GM12864 (cell line): ENCODE results near the gene ITIH5.
"Not testable (repeated sequence)": the region's sequence is repeated elsewhere in the genome, so short reads cannot be mapped to it uniquely, and the experiment has no call there.

Source experiments
- DNase-seq: peaks from one replicate; pipeline ENCODE4 v3.0.0-alpha.2; 2011; ENCODE audit warnings: low read depth
- H3K4me3 ChIP-seq: 2 replicates; pipeline ENCODE4 v1.5.1; 2011; ENCODE audit warnings: mild to moderate bottlenecking, low read depth, low read length, control low read depth
- CTCF ChIP-seq: IDR thresholded peaks from 2 replicates; pipeline ENCODE4 v1.5.1; 2011; ENCODE audit warnings: low read depth, mild to moderate bottlenecking, moderate library complexity, low read length, control low read depth, inconsistent platforms; ENCODE audit errors: missing control alignments

The ITIH5 gene

DNA sequence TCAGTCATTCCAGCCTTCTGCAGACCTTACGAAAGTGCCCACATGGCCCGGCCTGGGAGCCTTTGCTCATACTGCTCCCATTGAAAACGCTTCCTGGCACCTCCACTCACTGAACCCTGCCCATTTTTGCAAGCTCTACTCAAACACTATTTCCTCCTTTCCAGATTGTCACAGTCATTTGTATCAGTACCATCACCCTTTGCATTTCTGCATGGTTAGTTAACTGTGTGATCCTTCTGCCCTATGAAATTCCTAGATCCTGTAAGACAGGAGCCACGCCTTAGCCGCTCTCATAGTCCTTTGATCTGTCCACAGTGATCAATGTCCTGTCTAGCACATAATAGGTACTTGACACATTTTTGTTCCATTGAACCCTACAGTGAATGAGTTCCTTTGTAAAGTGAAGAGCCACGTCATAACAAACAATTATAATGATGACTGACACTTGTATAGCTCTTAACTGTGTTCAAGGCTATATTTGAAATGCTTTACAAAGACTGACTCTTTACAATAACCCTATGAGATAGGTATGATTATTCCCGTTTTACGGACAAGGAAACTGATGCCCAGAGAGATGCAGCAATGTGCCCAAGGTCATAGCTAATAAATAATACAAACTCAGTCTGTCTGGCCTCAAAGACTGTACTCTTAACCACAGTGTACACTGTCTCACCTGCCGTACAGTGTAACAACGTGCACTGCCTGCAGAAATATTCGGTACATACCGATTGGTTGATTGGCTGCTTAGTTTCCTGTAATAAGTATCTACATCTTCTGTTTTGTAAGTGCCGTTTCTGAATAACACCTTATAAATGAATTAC lies 19.8 kb upstream of the ITIH5 start:
- no peak for TF ChIP-seq CTCF
- H3K4me3 ChIP-seq = no peak overlapping the region
- no peak for DNase-seq

DNA sequence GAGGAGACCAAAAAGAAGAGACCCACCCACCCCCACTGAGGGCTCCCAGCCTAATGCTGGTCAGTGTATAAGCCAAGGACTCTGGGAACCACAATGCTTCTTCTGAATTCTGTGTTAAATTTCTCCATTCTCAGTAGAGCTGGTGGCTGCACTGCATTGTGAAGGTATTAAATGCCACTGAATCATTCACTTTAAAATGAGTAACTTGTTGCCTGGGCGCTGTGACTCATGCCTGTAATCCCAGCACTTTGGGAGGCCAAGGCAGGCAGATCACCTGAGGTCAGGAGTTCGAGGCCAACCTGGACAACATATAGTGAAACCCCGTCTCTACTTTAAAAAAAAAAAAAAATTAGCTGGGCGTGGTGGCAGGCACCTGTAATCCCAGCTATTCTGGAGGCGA lies 13.3 kb upstream of the ITIH5 start:
- DNase-seq, H3K4me3 ChIP-seq: not testable (repeated sequence)

DNA sequence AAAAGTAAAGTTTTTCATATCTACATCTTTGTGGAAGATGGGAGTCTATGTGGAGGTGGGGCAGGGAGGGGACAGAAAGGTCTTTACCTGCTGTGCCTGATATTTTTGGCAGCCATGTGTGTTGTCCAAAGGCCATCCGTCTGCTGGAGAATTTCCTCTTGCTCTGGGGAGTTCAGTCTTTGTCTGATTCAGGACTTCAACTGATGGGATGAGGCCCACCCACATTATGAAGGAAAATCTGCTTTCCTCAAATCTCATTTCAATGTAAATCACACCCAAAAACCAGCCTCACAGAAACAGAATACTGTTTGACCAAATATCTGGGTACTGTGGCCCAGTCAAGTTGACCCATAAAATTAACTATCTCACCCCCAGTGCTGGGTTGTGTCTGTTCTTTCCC lies 12.5 kb upstream of the ITIH5 start:
- DNase-seq = no peak
- TF ChIP-seq CTCF = no peak
- H3K4me3 ChIP-seq = no peak overlapping the region

- DNase-seq = no peak
- no peak for TF ChIP-seq CTCF
- H3K4me3 ChIP-seq = no peak overlapping the region
Observed at GRCh38 chr10:7672341-7673134, 5.8 kb upstream of the ITIH5 start.

DNA sequence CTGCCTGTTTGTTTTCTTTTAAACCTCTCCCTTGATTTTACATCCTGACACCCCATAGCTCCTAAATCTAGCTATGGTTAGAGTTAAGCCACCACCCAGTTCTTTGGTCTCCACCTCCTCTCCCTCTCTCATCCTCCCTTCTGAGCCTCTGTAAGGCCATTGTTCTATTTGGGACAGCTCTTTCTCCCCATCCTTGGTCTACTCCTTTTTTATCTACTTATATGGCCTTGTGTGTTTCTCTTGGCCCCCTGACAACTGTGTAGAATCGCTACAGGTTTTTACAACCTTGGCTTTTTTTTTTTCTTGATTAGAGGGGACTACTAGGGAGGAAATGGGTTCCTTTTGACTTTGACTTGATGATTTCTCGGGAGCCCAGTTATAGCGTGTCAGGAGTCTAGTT lies 3.4 kb upstream of the ITIH5 start:
- TF ChIP-seq CTCF = no peak
- no peak overlapping the region for H3K4me3 ChIP-seq
- no peak for DNase-seq

GRCh38 chr10:7667262-7668141 lies 736 bp upstream of the ITIH5 start:
- no peak for DNase-seq
- no peak for TF ChIP-seq CTCF
- H3K4me3 ChIP-seq = no peak overlapping the region

- H3K4me3 ChIP-seq = no peak overlapping the region
- DNase-seq = no peak
- TF ChIP-seq CTCF = no peak
Observed at GRCh38 chr10:7665767-7666166, 999 bp downstream of the ITIH5 start.
